H9 (cell line): ENCODE data around the gene COL4A2. TPM values are rescaled to one million over a fixed set of nuclear protein-coding genes. Genes with fewer than 3 reads are reported as not detected.

Experiments used
- DNase-seq: peaks from one replicate; pipeline ENCODE4 v3.0.0-alpha.2; 2017
- H2AFZ ChIP-seq: one replicate; pipeline ENCODE4 v1.6.1; 2013; ENCODE audit warnings: mild to moderate bottlenecking, low read length, control low read depth, moderate library complexity
- H2AK5ac ChIP-seq: 2 replicates; pipeline ENCODE4 v1.6.1; 2013; ENCODE audit warnings: low read length, control low read depth, mixed read lengths; ENCODE audit not compliant: insufficient read length
- H2BK120ac ChIP-seq: one replicate; pipeline ENCODE4 v1.6.1; 2013; ENCODE audit warnings: low read depth, mild to moderate bottlenecking, low read length, control low read depth, inconsistent platforms; ENCODE audit not compliant: poor library complexity, severe bottlenecking
- H2BK12ac ChIP-seq: 2 replicates; pipeline ENCODE4 v1.6.1; 2013; ENCODE audit warnings: low read length, control low read depth, mixed read lengths, low read depth; ENCODE audit not compliant: insufficient read length
- H2BK15ac ChIP-seq: 2 replicates; pipeline ENCODE4 v1.6.1; 2013; ENCODE audit warnings: low read depth, low read length, control low read depth
- H2BK20ac ChIP-seq: one replicate; pipeline ENCODE4 v1.6.1; 2013; ENCODE audit warnings: low read depth, mild to moderate bottlenecking, low read length, control low read depth, inconsistent platforms; ENCODE audit not compliant: poor library complexity, severe bottlenecking
- H2BK5ac ChIP-seq: 2 replicates; pipeline ENCODE4 v1.6.1; 2013; ENCODE audit warnings: low read length, control low read depth, mixed read lengths; ENCODE audit not compliant: insufficient read length
- H3K14ac ChIP-seq: 2 replicates; pipeline ENCODE4 v1.6.1; 2013; ENCODE audit warnings: low read length, control low read depth; ENCODE audit not compliant: insufficient read depth
- H3K18ac ChIP-seq: 2 replicates; pipeline ENCODE4 v1.6.1; 2013; ENCODE audit warnings: low read depth, mild to moderate bottlenecking, mixed read lengths, low read length, control low read depth; ENCODE audit not compliant: insufficient read length
- H3K23ac ChIP-seq: 2 replicates; pipeline ENCODE4 v1.6.1; 2013; ENCODE audit warnings: low read length, control low read depth, mixed read lengths, low read depth; ENCODE audit not compliant: insufficient read length
- H3K23me2 ChIP-seq: 2 replicates; pipeline ENCODE4 v1.6.1; 2013; ENCODE audit warnings: low read depth, mild to moderate bottlenecking, mixed read lengths, low read length, control low read depth; ENCODE audit not compliant: insufficient read length, poor library complexity, severe bottlenecking
- H3K27ac ChIP-seq: 2 replicates; pipeline ENCODE4 v1.5.1; 2013; ENCODE audit warnings: low read length, control low read depth, mixed read lengths, low read depth; ENCODE audit not compliant: insufficient read length
- H3K27me3 ChIP-seq: 2 replicates; pipeline ENCODE4 v1.6.1; 2013; ENCODE audit warnings: low read length, control low read depth, inconsistent platforms; ENCODE audit not compliant: insufficient read depth
- H3K4ac ChIP-seq: 2 replicates; pipeline ENCODE4 v1.6.1; 2013; ENCODE audit warnings: low read depth, mild to moderate bottlenecking, control low read depth, inconsistent platforms, low read length, moderate library complexity
- H3K4me1 ChIP-seq: 2 replicates; pipeline ENCODE4 v1.6.1; 2013; ENCODE audit warnings: low read length, control low read depth, inconsistent platforms; ENCODE audit not compliant: insufficient read depth
- H3K4me2 ChIP-seq: 2 replicates; pipeline ENCODE4 v1.6.1; 2013; ENCODE audit warnings: low read length, control low read depth, mixed read lengths; ENCODE audit not compliant: insufficient read length, insufficient read depth
- H3K56ac ChIP-seq: 2 replicates; pipeline ENCODE4 v1.6.1; 2013; ENCODE audit warnings: low read depth, mild to moderate bottlenecking, mixed read lengths, low read length, control low read depth; ENCODE audit not compliant: insufficient read length
- H3K79me1 ChIP-seq: 2 replicates; pipeline ENCODE4 v1.6.1; 2013; ENCODE audit warnings: low read depth, mild to moderate bottlenecking, moderate library complexity, low read length, control low read depth, inconsistent platforms; ENCODE audit not compliant: insufficient read depth, poor library complexity, severe bottlenecking
- H3K79me2 ChIP-seq: 2 replicates; pipeline ENCODE4 v1.6.1; 2013; ENCODE audit warnings: low read length, control low read depth, inconsistent platforms; ENCODE audit not compliant: insufficient read depth
- H3K9ac ChIP-seq: 2 replicates; pipeline ENCODE4 v1.6.1; 2013; ENCODE audit warnings: low read length, control low read depth, mixed read lengths; ENCODE audit not compliant: insufficient read length; ENCODE audit errors: extremely low read depth
- H3K9me3 ChIP-seq: one replicate; pipeline ENCODE4 v1.6.1; 2013; ENCODE audit warnings: low read depth, low read length, inconsistent platforms; ENCODE audit not compliant: control insufficient read depth
- H3T11ph ChIP-seq: one replicate; pipeline ENCODE4 v1.6.1; 2013; ENCODE audit warnings: mild to moderate bottlenecking, low read length, control low read depth, inconsistent platforms
- H4K20me1 ChIP-seq: one replicate; pipeline ENCODE4 v1.6.1; 2013; ENCODE audit not compliant: control insufficient read depth, insufficient read length, insufficient read depth
- H4K5ac ChIP-seq: 2 replicates; pipeline ENCODE4 v1.6.1; 2013; ENCODE audit warnings: low read depth, mild to moderate bottlenecking, mixed read lengths, low read length, control low read depth; ENCODE audit not compliant: insufficient read length
- H4K8ac ChIP-seq: replicated peaks from 2 replicates; pipeline ENCODE4 v1.6.1; 2013; ENCODE audit warnings: low read length, control low read depth, mixed read lengths, low read depth; ENCODE audit not compliant: insufficient read length
- H4K91ac ChIP-seq: 2 replicates; pipeline ENCODE4 v1.6.1; 2013; ENCODE audit warnings: low read depth, mild to moderate bottlenecking, moderate library complexity, mixed read lengths, low read length, control low read depth; ENCODE audit not compliant: insufficient read length
- H3K27ac Mint-ChIP-seq, 3 experiments: 2 replicates in 2 of 3; 3 replicates in 1 of 3; pipeline ENCODE4 v1.8.0; 2020 to 2021; ENCODE audit warnings: mixed read lengths in 3 of 3, mild to moderate bottlenecking in 1 of 3, moderate library complexity in 1 of 3
- H3K27me3 Mint-ChIP-seq: 2 replicates; pipeline ENCODE4 v1.8.0; 2021; ENCODE audit warnings: low read depth, mild to moderate bottlenecking, moderate library complexity, mixed read lengths
- H3K36me3 Mint-ChIP-seq, 3 experiments: 2 replicates in 2 of 3; 3 replicates in 1 of 3; pipeline ENCODE4 v1.8.0; 2020 to 2021; ENCODE audit warnings: low read depth in 3 of 3, mixed read lengths in 3 of 3; ENCODE audit not compliant: insufficient read depth in 1 of 3
- H3K4me1 Mint-ChIP-seq, 2 experiments: 2 replicates each; pipeline ENCODE4 v1.8.0; 2020; ENCODE audit warnings: mixed read lengths in 2 of 2
- H3K4me3 Mint-ChIP-seq, 2 experiments: 2 replicates in 1 of 2; 3 replicates in 1 of 2; pipeline ENCODE4 v1.8.0; 2020 to 2021; ENCODE audit warnings: mild to moderate bottlenecking in 2 of 2, mixed read lengths in 2 of 2, moderate library complexity in 1 of 2
- H3K9me3 Mint-ChIP-seq, 2 experiments: 2 replicates in 1 of 2; 3 replicates in 1 of 2; pipeline ENCODE4 v1.8.0; 2020; ENCODE audit warnings: mild to moderate bottlenecking in 2 of 2, mixed read lengths in 2 of 2, moderate library complexity in 1 of 2
- WGBS: extraction: QIAGEN DNeasy Blood & Tissue Kit; methylation state at CpG from one replicate; pipeline ENCODE4 v1.1.7; 2013; ENCODE audit warnings: missing lambda C conversion rate, low lambda C conversion rate, mixed read lengths; ENCODE audit not compliant: insufficient read length; ENCODE audit errors: extremely low coverage; 5-methylcytosine and 5-hydroxymethylcytosine counted together
- total RNA-seq: library from RNA; stranded (reverse); gene quantifications from 2 replicates; pipeline ENCODE4 v1.2.1, GENCODE V29; 2021
- TF ChIP-seq, protein P1 (sequence below): fragments of 200-600 bp; sonication (generic); conservative IDR thresholded peaks from 3 replicates; pipeline ENCODE4 v1.8.0; 2021; ENCODE audit warnings: antibody characterized with exemption, mild to moderate bottlenecking

COL4A2 gene
- total RNA-seq, 1 experiment from 2014 or later: 76.5 TPM

GRCh38 chr13:110433014-110433413 is 125.9 kb downstream of the COL4A2 start:
- no peak for DNase-seq
- Histone ChIP-seq H3K23ac (no peak overlapping the region), H2BK15ac (no peak overlapping the region), H2BK120ac (no peak overlapping the region), H3K4ac (no peak overlapping the region), H3K18ac (no peak overlapping the region), H4K5ac (no peak overlapping the region), H2AK5ac (no peak overlapping the region), H3K9ac (no peak overlapping the region), H3K56ac (no peak overlapping the region), H3T11ph (no peak overlapping the region), H4K8ac (no peak overlapping the region), H3K4me1 (no peaks in the 10 kb centered on the region), H3K79me2 (no peaks in the 10 kb centered on the region), H3K9me3 (no peaks in the 10 kb centered on the region), H4K91ac (no peak overlapping the region), H3K27me3 (no peaks in the 10 kb centered on the region), H2BK20ac (no peak overlapping the region), H2BK12ac (no peak overlapping the region), H3K14ac (no peak overlapping the region), H2AFZ (no peak overlapping the region), H2BK5ac (no peak overlapping the region), H3K23me2 (no peaks in the 10 kb centered on the region), H3K27ac (no peak overlapping the region), H3K4me2 (no peak overlapping the region), H3K79me1 (no peaks in the 10 kb centered on the region), H4K20me1 (no peaks in the 10 kb centered on the region)
- TF ChIP-seq, protein P1, sequence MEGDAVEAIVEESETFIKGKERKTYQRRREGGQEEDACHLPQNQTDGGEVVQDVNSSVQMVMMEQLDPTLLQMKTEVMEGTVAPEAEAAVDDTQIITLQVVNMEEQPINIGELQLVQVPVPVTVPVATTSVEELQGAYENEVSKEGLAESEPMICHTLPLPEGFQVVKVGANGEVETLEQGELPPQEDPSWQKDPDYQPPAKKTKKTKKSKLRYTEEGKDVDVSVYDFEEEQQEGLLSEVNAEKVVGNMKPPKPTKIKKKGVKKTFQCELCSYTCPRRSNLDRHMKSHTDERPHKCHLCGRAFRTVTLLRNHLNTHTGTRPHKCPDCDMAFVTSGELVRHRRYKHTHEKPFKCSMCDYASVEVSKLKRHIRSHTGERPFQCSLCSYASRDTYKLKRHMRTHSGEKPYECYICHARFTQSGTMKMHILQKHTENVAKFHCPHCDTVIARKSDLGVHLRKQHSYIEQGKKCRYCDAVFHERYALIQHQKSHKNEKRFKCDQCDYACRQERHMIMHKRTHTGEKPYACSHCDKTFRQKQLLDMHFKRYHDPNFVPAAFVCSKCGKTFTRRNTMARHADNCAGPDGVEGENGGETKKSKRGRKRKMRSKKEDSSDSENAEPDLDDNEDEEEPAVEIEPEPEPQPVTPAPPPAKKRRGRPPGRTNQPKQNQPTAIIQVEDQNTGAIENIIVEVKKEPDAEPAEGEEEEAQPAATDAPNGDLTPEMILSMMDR: no peak
- H3K36me3 Mint-ChIP-seq: peaks cover 15 to 43% (median 35%) of the 10 kb centered on the region in 3 experiments; a peak in 6 of 7 replicates
- no peaks in the 10 kb centered on the region; a peak in 1 of 5 replicates for H3K9me3 Mint-ChIP-seq
- peak overlapping the region in 2 of 3 experiments; percentile 21 to 70; a peak in 2 of 7 replicates for H3K27ac Mint-ChIP-seq
- H3K27me3 Mint-ChIP-seq: no peaks in the 10 kb centered on the region
- WGBS: no CpG with 5 or more reads among the region's 14 CpGs
- no peak overlapping the region for H3K4me3 Mint-ChIP-seq
- peaks cover 3 to 5% of the 10 kb centered on the region in 2 experiments; a peak in 3 of 4 replicates for H3K4me1 Mint-ChIP-seq
